LNCaP clone FGC (cell line): Measurements from ENCODE around the gene UBE2D2.

Experiments used
- DNase-seq: peaks from one replicate; pipeline ENCODE4 v3.0.0-alpha.2; 2011; ENCODE audit warnings: low read depth
- H3K4me3 ChIP-seq: 2 replicates; pipeline ENCODE4 v1.5.1; 2011; ENCODE audit warnings: mild to moderate bottlenecking, low read depth, low read length, control low read depth
- CTCF ChIP-seq: IDR thresholded peaks from 2 replicates; pipeline ENCODE4 v1.5.1; 2012; ENCODE audit warnings: mild to moderate bottlenecking; ENCODE audit not compliant: control insufficient read depth, insufficient read depth; ENCODE audit errors: extremely low read depth

Gene UBE2D2

GRCh38 chr5:139676406-139676805 is 115.3 kb downstream of the UBE2D2 start:
- no peak overlapping the region for H3K4me3 ChIP-seq
- no peak for TF ChIP-seq CTCF
- DNase-seq: no peak

GRCh38 chr5:139676951-139677735 is 116.0 kb downstream of the UBE2D2 start:
- no peak for DNase-seq
- no peak for TF ChIP-seq CTCF
- H3K4me3 ChIP-seq: no peak overlapping the region
